H1 (cell line): ENCODE data around the gene PHLDB3. TPM values are rescaled to one million over a fixed set of nuclear protein-coding genes. Genes with fewer than 3 reads are reported as not detected.

Experiments used
- CTCF ChIA-PET: fragments of 300-600 bp; sonication (Branson Sonifier 250); formaldehyde crosslinking; loops from one replicate; lab custom pipeline; 2021; ENCODE audit not compliant: partially characterized antibody; lab: Charles Lee
- POLR2A ChIA-PET: fragments of 300-600 bp; sonication (Branson Sonifier 250); formaldehyde crosslinking; loops from one replicate; lab custom pipeline; 2021; ENCODE audit warnings: inconsistent platforms; ENCODE audit not compliant: partially characterized antibody; lab: Charles Lee
- DNase-seq, 2 experiments: peaks; one replicate each; pipeline versions ENCODE4 v3.0.0 to v3.0.0-alpha.2; 2010 to 2022; ENCODE audit warnings: low spot score in 2 of 2, low read depth in 1 of 2, mixed read lengths in 1 of 2
- FAIRE-seq: peaks from 2 replicates; lab custom pipeline; 2011; peaks lifted over from hg19 to GRCh38; lab: Jason Lieb, UNC
- H2AFZ ChIP-seq: 2 replicates; pipeline ENCODE4 v1.8.1; 2012; ENCODE audit warnings: low read length, inconsistent platforms
- H2AK5ac ChIP-seq: 2 replicates; pipeline ENCODE4 v1.6.1; 2013; ENCODE audit warnings: low read depth, low read length
- H2BK120ac ChIP-seq: replicated peaks from 2 replicates; pipeline ENCODE3; 2013; ENCODE audit warnings: low read depth, low read length, inconsistent platforms
- H2BK12ac ChIP-seq: 2 replicates; pipeline ENCODE4 v1.6.1; 2013; ENCODE audit warnings: low read depth, low read length
- H2BK15ac ChIP-seq: 2 replicates; pipeline ENCODE4 v1.6.1; 2013; ENCODE audit warnings: low read length
- H2BK20ac ChIP-seq: 2 replicates; pipeline ENCODE4 v1.6.1; 2013; ENCODE audit warnings: low read length
- H2BK5ac ChIP-seq: 2 replicates; pipeline ENCODE4 v1.6.1; 2013; ENCODE audit warnings: low read depth, low read length
- H3K14ac ChIP-seq: 2 replicates; pipeline ENCODE4 v1.6.1; 2013; ENCODE audit warnings: inconsistent platforms; ENCODE audit not compliant: insufficient read length
- H3K18ac ChIP-seq: 2 replicates; pipeline ENCODE4 v1.6.1; 2013; ENCODE audit warnings: low read length; ENCODE audit errors: extremely low read depth
- H3K23ac ChIP-seq: 2 replicates; pipeline ENCODE4 v1.6.1; 2013; ENCODE audit warnings: inconsistent platforms; ENCODE audit not compliant: insufficient read length
- H3K23me2 ChIP-seq: 2 replicates; pipeline ENCODE4 v1.6.1; 2013; ENCODE audit warnings: low read depth, low read length
- H3K27ac ChIP-seq: 2 replicates; pipeline ENCODE4 v1.6.1; 2011; ENCODE audit warnings: low read depth, low read length, inconsistent platforms
- H3K27me3 ChIP-seq, 4 experiments: replicated peaks in 1 of 4; 1 replicate in 1 of 4; 2 replicates in 3 of 4; pipeline versions ENCODE4 v1.6.1 to v1.8.1; 2011 to 2013; ENCODE audit warnings: low read length in 3 of 4, mild to moderate bottlenecking in 3 of 4, inconsistent platforms in 2 of 4, mixed read lengths in 2 of 4, moderate library complexity in 1 of 4; ENCODE audit not compliant: control insufficient read depth in 3 of 4, insufficient read depth in 3 of 4; ENCODE audit errors: extremely low read depth in 1 of 4
- H3K36me3 ChIP-seq, 4 experiments: 2 replicates each; pipeline versions ENCODE4 v1.6.1 to v1.8.1; 2011 to 2013; ENCODE audit warnings: mild to moderate bottlenecking in 4 of 4, low read length in 3 of 4, moderate library complexity in 2 of 4, control low read depth in 1 of 4, inconsistent platforms in 1 of 4; ENCODE audit not compliant: insufficient read depth in 4 of 4, control insufficient read depth in 2 of 4
- H3K4ac ChIP-seq: replicated peaks from 2 replicates; pipeline ENCODE3; 2013; ENCODE audit warnings: low read length, low read depth, mixed read lengths, inconsistent platforms; ENCODE audit not compliant: insufficient read length
- H3K4me1 ChIP-seq, 4 experiments: replicated peaks in 1 of 4; 1 replicate in 1 of 4; 2 replicates in 3 of 4; pipeline versions ENCODE4 v1.6.1 to v1.8.1; 2011 to 2013; ENCODE audit warnings: low read length in 3 of 4, inconsistent platforms in 2 of 4, mixed read lengths in 1 of 4; ENCODE audit not compliant: insufficient read depth in 4 of 4, control insufficient read depth in 3 of 4
- H3K4me2 ChIP-seq, 2 experiments: 2 replicates each; pipeline versions ENCODE4 v1.6.1 to v1.8.1; 2011 to 2013; ENCODE audit warnings: low read depth in 2 of 2, low read length in 2 of 2, control low read depth in 1 of 2, inconsistent platforms in 1 of 2, mild to moderate bottlenecking in 1 of 2; ENCODE audit not compliant: insufficient read depth in 1 of 2
- H3K4me3 ChIP-seq, 4 experiments: fragments of 200-600, 300-600 bp in 1 of 4; sonication (generic), shearing (Covaris generic), sonication (Bioruptor Twin) in 1 of 4; 2 replicates each; pipeline versions ENCODE4 v1.5.1 to v1.8.1; 2011 to 2016; ENCODE audit warnings: low read length in 4 of 4, low read depth in 3 of 4, control low read depth in 2 of 4, inconsistent platforms in 2 of 4, mild to moderate bottlenecking in 2 of 4, mixed read lengths in 1 of 4, moderate library complexity in 1 of 4; ENCODE audit not compliant: insufficient read depth in 2 of 4; ENCODE audit errors: extremely low read depth in 1 of 4
- H3K56ac ChIP-seq: replicated peaks from 2 replicates; pipeline ENCODE3; 2013; ENCODE audit warnings: low read depth, mild to moderate bottlenecking, mixed read lengths, low read length, inconsistent platforms; ENCODE audit not compliant: insufficient read length
- H3K79me1 ChIP-seq: 2 replicates; pipeline ENCODE4 v1.6.1; 2013; ENCODE audit warnings: low read depth, low read length, control low read depth
- H3K79me2 ChIP-seq, 2 experiments: 2 replicates each; pipeline versions ENCODE4 v1.6.1 to v1.8.1; 2012 to 2013; ENCODE audit warnings: low read length in 2 of 2, mild to moderate bottlenecking in 2 of 2, inconsistent platforms in 1 of 2; ENCODE audit not compliant: insufficient read depth in 2 of 2, control insufficient read depth in 1 of 2
- H3K9ac ChIP-seq, 4 experiments: replicated peaks in 1 of 4; 1 replicate in 1 of 4; 2 replicates in 3 of 4; pipeline versions ENCODE4 v1.6.1 to v1.8.1; 2011 to 2013; ENCODE audit warnings: low read depth in 3 of 4, low read length in 3 of 4, control low read depth in 2 of 4, mild to moderate bottlenecking in 2 of 4, moderate library complexity in 2 of 4, inconsistent platforms in 1 of 4; ENCODE audit errors: extremely low read depth in 1 of 4
- H3K9me3 ChIP-seq, 2 experiments: 2 replicates each; pipeline versions ENCODE4 v1.6.1 to v1.8.1; 2012 to 2013; ENCODE audit warnings: mild to moderate bottlenecking in 2 of 2, moderate library complexity in 2 of 2, control low read depth in 1 of 2, inconsistent platforms in 1 of 2, low read depth in 1 of 2, low read length in 1 of 2, mixed read lengths in 1 of 2; ENCODE audit not compliant: insufficient read depth in 2 of 2
- H4K20me1 ChIP-seq, 2 experiments: replicated peaks in 1 of 2; 2 replicates each; pipeline versions ENCODE3 to v1.8.1; 2011 to 2013; ENCODE audit warnings: inconsistent platforms in 2 of 2, low read length in 2 of 2, mild to moderate bottlenecking in 1 of 2; ENCODE audit not compliant: insufficient read depth in 2 of 2, control insufficient read depth in 1 of 2
- H4K5ac ChIP-seq: 2 replicates; pipeline ENCODE4 v1.6.1; 2013; ENCODE audit warnings: low read length, low read depth, mixed read lengths, inconsistent platforms; ENCODE audit not compliant: insufficient read length
- H4K8ac ChIP-seq: 2 replicates; pipeline ENCODE4 v1.8.0; 2013; ENCODE audit warnings: mild to moderate bottlenecking, moderate library complexity, low read length, inconsistent platforms; ENCODE audit not compliant: insufficient read depth; ENCODE audit errors: extremely low read depth
- H4K91ac ChIP-seq: replicated peaks from 2 replicates; pipeline ENCODE3; 2013; ENCODE audit warnings: low read length, mixed read lengths, inconsistent platforms; ENCODE audit not compliant: insufficient read length
- BACH1 ChIP-seq: IDR thresholded peaks from 2 replicates; pipeline ENCODE4 v1.6.1; 2012; ENCODE audit warnings: low read length, improper control_type of control experiment
- EGR1 ChIP-seq: IDR thresholded peaks from 2 replicates; pipeline ENCODE4 v1.6.1; 2011; ENCODE audit warnings: low read depth, low read length, borderline replicate concordance
- EP300 ChIP-seq, 2 experiments: IDR thresholded peaks; 1 replicate in 1 of 2; 2 replicates in 1 of 2; pipeline ENCODE4 v1.6.1; 2011 to 2012; ENCODE audit warnings: low read depth in 2 of 2, low read length in 2 of 2, mild to moderate bottlenecking in 2 of 2, borderline replicate concordance in 1 of 2, inconsistent platforms in 1 of 2, moderate library complexity in 1 of 2
- KDM1A ChIP-seq: fragments of 200-600, 300-600 bp; sonication (generic); IDR thresholded peaks from 2 replicates; pipeline ENCODE4 v1.7.1; 2016; ENCODE audit warnings: mild to moderate bottlenecking, low read length, borderline replicate concordance
- MAFK ChIP-seq: IDR thresholded peaks from 2 replicates; pipeline ENCODE4 v1.6.1; 2012; ENCODE audit warnings: low read depth, mild to moderate bottlenecking, improper control_type of control experiment, low read length
- RFX5 ChIP-seq: IDR thresholded peaks from 2 replicates; pipeline ENCODE4 v1.6.1; 2011; ENCODE audit warnings: low read depth, low read length, improper control_type of control experiment, borderline replicate concordance
- SAP30 ChIP-seq: fragments of 300-600 bp; sonication (generic); IDR thresholded peaks from 2 replicates; pipeline ENCODE4 v1.7.1; 2012; ENCODE audit warnings: low read length, moderate library complexity, mild to moderate bottlenecking, inconsistent platforms; ENCODE audit not compliant: insufficient read depth, insufficient replicate concordance
- SIRT6 ChIP-seq: IDR thresholded peaks from one replicate; pipeline ENCODE4 v1.7.1; 2012; ENCODE audit warnings: low read length, inconsistent platforms
- SP1 ChIP-seq: IDR thresholded peaks from 2 replicates; pipeline ENCODE4 v1.6.1; 2011; ENCODE audit warnings: low read depth, low read length
- SP2 ChIP-seq: IDR thresholded peaks from 2 replicates; pipeline ENCODE4 v1.6.1; 2012; ENCODE audit warnings: mild to moderate bottlenecking, low read length, inconsistent platforms
- SP4 ChIP-seq: IDR thresholded peaks from 2 replicates; pipeline ENCODE4 v1.6.1; 2012; ENCODE audit warnings: low read length, inconsistent platforms
- SRF ChIP-seq: IDR thresholded peaks from 2 replicates; pipeline ENCODE4 v1.6.1; 2011; ENCODE audit warnings: mild to moderate bottlenecking, low read depth, low read length, moderate library complexity
- TCF12 ChIP-seq: IDR thresholded peaks from 2 replicates; pipeline ENCODE4 v1.6.1; 2011; ENCODE audit warnings: low read depth, mild to moderate bottlenecking, low read length
- WGBS, 2 experiments: shearing (Covaris generic) in 1 of 2; methylation state at CpG; one replicate each; pipeline versions ENCODE4 v1.1.6 to v1.1.7; 2013 to 2015; ENCODE audit warnings: low lambda C conversion rate in 2 of 2, mixed read lengths in 2 of 2, inconsistent platforms in 1 of 2, low coverage in 1 of 2, missing lambda C conversion rate in 1 of 2; ENCODE audit not compliant: insufficient replicate concordance in 2 of 2, insufficient coverage in 1 of 2, insufficient read length in 1 of 2; ENCODE audit errors: extremely low coverage in 1 of 2, missing lambda C conversion rate in 1 of 2; 5-methylcytosine and 5-hydroxymethylcytosine counted together
- polyA plus RNA-seq, 7 experiments: library from polyadenylated mRNA; depleted of rRNA in 3 of 7; stranded (reverse) in 5 of 7; unstranded in 2 of 7; fragments of >200 nt in 5 of 7; fragments of 200-250 nt in 2 of 7; gene quantifications; 1 replicate in 5 of 7; 2 replicates in 1 of 7; 4 replicates in 1 of 7; pipeline versions ENCODE4 v1.2.1 to v1.2.3, GENCODE V29; 2011 to 2013; ENCODE audit warnings: missing spikeins in 2 of 7, mixed read lengths in 2 of 7
- total RNA-seq: library from RNA; stranded (reverse); fragmentation: NEBNext Ultra II Directional; extraction: Animal tissue kit (Norgen Biotek cat#: 25700); gene quantifications from 2 replicates; pipeline ENCODE4 v1.2.1, GENCODE V29; 2021
- TF ChIP-seq, protein P1 (sequence below): IDR thresholded peaks from 2 replicates; pipeline ENCODE4 v1.6.1; 2011; ENCODE audit warnings: low read length, improper control_type of control experiment

PHLDB3 gene
- total and polyA plus RNA-seq, 2 of the 8 experiments (the other 6 are each of a cell fraction or from before 2014, with no cell fraction given) = 4.0 to 8.5 TPM

DNA sequence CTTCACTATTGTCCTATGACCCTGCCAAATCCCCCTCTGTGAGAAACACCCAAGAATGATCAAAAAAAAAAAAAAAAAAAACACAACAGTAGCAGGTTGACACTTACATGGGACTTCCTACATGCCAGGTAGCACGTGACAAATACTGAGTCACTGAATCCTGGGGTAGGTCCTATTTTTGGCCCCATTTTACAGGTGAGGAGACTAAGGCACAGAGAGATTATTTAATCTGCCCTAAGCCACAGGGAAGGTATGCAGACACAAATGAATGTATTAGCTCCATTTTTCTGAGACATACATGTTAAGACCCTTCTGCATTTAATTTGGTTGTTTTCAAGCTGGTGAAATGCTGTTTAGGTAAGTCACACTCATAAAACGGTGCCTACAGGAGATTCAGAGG is 44.2 kb upstream of the PHLDB3 start:
- Histone ChIP-seq H3K27ac (no peak overlapping the region), H3K27me3 (no peaks in the 10 kb centered on the region), H4K20me1 (peaks cover 0 to 4% of the 10 kb centered on the region in 2 experiments), H4K91ac (no peak overlapping the region), H4K8ac (no peak overlapping the region), H3K18ac (no peak overlapping the region), H3K4me1 (no peaks in the 10 kb centered on the region), H2BK15ac (no peak overlapping the region), H3K23me2 (no peaks in the 10 kb centered on the region), H2AK5ac (no peak overlapping the region), H4K5ac (no peak overlapping the region), H3K9ac (no peak overlapping the region), H2BK20ac (no peak overlapping the region), H2BK5ac (no peak overlapping the region), H3K4ac (no peak overlapping the region), H3K23ac (no peak overlapping the region), H3K56ac (no peak overlapping the region), H3K14ac (no peak overlapping the region), H2BK12ac (no peak overlapping the region), H2AFZ (no peak overlapping the region), H3K4me3 (no peak overlapping the region), H2BK120ac (no peak overlapping the region), H3K9me3 (no peaks in the 10 kb centered on the region), H3K79me2 (no peaks in the 10 kb centered on the region), H3K4me2 (no peak overlapping the region), H3K36me3 (peaks cover 7 to 27% (median 19%) of the 10 kb centered on the region in 4 experiments; a peak in 6 of 8 replicates), H3K79me1 (0 out of 2 replicates have a peak, but pooled peaks cover 3% of the 10 kb centered on the region)
- CTCF ChIA-PET = interaction anchor here (0.9 to 2.6 kb wide), 3 partner anchors 12 to 46 kb away, joined by 3 to 11 read pairs (median 3); no protein-coding TSS in a partner anchor
- POLR2A ChIA-PET = interaction anchor here (1.2 kb wide), 1 partner anchor 26 kb away, joined by 3 read pairs; no protein-coding TSS in a partner anchor
- WGBS, 2 experiments = 93% methylated on average over 2 of the region's 2 CpGs; no CpG with 5 or more reads in 1 of the 2 experiments
- DNase-seq = no peak
- FAIRE-seq = no peak
- TF ChIP-seq SP1 (no peak), BACH1 (no peak), SAP30 (no peak), TCF12 (no peak), SRF (no peak), SIRT6 (no peak), EP300 (IDR thresholded peaks at IDR 0.05; ENCODE audit: borderline replicate concordance in 1 of 2, low read depth in 2 of 2, low read length in 2 of 2) (no peak), KDM1A (no peak), RFX5 (no peak), SP4 (no peak), MAFK (no peak), SP2 (no peak), EGR1 (no peak)
- TF ChIP-seq, protein P1, sequence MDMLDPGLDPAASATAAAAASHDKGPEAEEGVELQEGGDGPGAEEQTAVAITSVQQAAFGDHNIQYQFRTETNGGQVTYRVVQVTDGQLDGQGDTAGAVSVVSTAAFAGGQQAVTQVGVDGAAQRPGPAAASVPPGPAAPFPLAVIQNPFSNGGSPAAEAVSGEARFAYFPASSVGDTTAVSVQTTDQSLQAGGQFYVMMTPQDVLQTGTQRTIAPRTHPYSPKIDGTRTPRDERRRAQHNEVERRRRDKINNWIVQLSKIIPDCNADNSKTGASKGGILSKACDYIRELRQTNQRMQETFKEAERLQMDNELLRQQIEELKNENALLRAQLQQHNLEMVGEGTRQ = no peak
